Measurements from ENCODE around the gene ERC2.
"Not testable (repeated sequence)": the region's sequence is repeated elsewhere in the genome, so short reads cannot be mapped to it uniquely, and the experiment has no call there.

Gene ERC2

DNA sequence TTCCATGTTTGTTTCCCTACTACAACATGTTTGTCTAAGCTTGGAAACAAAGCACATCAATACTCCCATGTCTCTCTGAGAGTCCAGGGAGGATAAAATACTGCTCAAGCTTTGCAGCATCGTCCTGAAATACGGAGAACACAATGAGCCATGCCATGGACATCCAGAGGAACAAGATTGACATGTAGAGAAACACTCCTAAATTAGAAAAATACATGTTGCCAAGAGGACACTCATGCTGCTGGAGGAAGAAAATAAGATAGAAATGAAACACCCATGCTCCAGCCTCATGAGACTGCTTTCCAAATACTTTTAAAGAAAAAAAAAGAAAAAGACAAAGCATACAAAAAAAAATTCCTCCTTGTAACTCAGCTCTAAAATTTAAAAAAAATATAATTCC, 387.0 kb downstream of the ERC2 start:
- Mint-ChIP-seq H3K36me3 (ENCODE audit: low read depth) (no peaks in the 10 kb centered on the region), H3K9me3 (no peaks in the 10 kb centered on the region), H3K27me3 (ENCODE audit: low read depth) (no peaks in the 10 kb centered on the region), H3K4me1 (no peaks in the 10 kb centered on the region), H3K4me3 (no peak overlapping the region), H3K27ac (no peak overlapping the region)
- TF ChIP-seq, protein P1, sequence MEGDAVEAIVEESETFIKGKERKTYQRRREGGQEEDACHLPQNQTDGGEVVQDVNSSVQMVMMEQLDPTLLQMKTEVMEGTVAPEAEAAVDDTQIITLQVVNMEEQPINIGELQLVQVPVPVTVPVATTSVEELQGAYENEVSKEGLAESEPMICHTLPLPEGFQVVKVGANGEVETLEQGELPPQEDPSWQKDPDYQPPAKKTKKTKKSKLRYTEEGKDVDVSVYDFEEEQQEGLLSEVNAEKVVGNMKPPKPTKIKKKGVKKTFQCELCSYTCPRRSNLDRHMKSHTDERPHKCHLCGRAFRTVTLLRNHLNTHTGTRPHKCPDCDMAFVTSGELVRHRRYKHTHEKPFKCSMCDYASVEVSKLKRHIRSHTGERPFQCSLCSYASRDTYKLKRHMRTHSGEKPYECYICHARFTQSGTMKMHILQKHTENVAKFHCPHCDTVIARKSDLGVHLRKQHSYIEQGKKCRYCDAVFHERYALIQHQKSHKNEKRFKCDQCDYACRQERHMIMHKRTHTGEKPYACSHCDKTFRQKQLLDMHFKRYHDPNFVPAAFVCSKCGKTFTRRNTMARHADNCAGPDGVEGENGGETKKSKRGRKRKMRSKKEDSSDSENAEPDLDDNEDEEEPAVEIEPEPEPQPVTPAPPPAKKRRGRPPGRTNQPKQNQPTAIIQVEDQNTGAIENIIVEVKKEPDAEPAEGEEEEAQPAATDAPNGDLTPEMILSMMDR (IDR thresholded peaks at IDR 0.05; ENCODE audit: unreplicated experiment in 3 of 3): no peak

DNA sequence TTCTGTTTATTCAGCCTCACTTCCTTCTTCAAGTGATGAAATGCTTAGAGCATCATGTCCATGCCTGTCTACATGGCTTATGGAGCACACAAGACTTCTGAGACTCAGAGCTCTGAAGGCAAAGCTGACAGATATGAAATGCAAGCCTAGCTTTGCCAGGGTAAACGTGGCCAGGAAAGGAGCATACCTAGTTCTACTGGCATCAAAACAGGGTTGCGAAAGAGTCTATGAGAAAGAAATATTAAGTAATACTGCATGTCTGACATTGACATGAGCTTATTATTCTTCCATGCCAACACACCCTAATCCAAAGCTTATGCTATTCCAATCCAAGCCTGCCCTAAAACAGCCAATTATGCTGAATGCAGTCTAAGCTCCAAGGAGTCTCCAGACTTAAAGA, 391.5 kb downstream of the ERC2 start:
- Mint-ChIP-seq H3K4me3 (no peak overlapping the region), H3K36me3 (ENCODE audit: low read depth) (no peaks in the 10 kb centered on the region), H3K27ac (no peak overlapping the region), H3K9me3 (no peaks in the 10 kb centered on the region), H3K4me1 (peaks cover 9% of the 10 kb centered on the region), H3K27me3 (ENCODE audit: low read depth) (no peaks in the 10 kb centered on the region)
- TF ChIP-seq, protein P1 (IDR thresholded peaks at IDR 0.05; ENCODE audit: unreplicated experiment in 3 of 3): no peak

DNA sequence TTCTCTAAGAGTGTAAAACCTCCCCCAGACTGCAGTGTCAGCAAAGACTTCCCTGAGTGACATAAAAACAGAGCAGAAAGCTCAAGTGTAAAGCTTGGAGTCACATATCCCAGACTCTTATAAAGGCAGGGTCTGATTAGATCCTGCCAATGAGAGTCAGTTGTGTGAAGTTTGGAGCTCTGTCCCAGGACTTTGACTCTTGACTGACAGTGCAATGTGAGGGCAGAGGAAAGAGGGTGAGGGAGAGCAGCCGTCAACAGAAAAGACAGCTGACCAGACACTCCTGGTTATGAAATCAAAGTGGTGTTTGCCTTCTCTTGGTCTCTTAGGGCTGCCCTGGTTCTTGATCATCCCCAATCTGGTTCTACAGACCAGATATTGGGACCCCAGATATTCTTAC, 393.2 kb downstream of the ERC2 start:
- TF ChIP-seq, protein P1 (IDR thresholded peaks at IDR 0.05; ENCODE audit: unreplicated experiment in 3 of 3): no peak
- peaks cover 9% of the 10 kb centered on the region for H3K4me1 Mint-ChIP-seq
- no peak overlapping the region for H3K27ac Mint-ChIP-seq
- H3K36me3 Mint-ChIP-seq (ENCODE audit: low read depth): no peaks in the 10 kb centered on the region
- H3K4me3 Mint-ChIP-seq: no peak overlapping the region
- H3K9me3 Mint-ChIP-seq: no peaks in the 10 kb centered on the region
- no peaks in the 10 kb centered on the region for H3K27me3 Mint-ChIP-seq (ENCODE audit: low read depth)

DNA sequence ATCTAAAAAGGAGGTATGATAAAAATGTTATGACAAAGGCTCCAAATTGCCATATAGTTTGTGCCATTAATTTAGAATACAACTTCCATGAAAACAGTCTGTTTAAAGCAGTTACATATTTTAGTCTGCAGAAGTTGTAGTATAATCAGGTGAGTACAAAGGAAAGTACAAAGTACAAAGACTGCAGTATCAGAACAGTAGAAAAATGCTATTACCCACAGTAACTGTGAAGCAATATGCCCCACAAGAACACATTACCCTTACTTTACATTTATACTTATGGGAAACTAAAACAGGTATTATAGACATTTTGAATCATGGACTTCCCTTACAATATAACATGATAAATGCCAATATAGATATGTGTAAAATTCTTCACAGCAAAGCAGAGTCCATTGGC, 398.5 kb downstream of the ERC2 start:
- H3K27ac Mint-ChIP-seq: no peak overlapping the region
- peaks cover 5% of the 10 kb centered on the region for H3K4me1 Mint-ChIP-seq
- peaks cover 33% of the 10 kb centered on the region for H3K9me3 Mint-ChIP-seq
- TF ChIP-seq, protein P1 (IDR thresholded peaks at IDR 0.05; ENCODE audit: unreplicated experiment in 3 of 3): no peak
- H3K36me3 Mint-ChIP-seq (ENCODE audit: low read depth): peaks cover 14% of the 10 kb centered on the region
- no peaks in the 10 kb centered on the region for H3K27me3 Mint-ChIP-seq (ENCODE audit: low read depth)
- H3K4me3 Mint-ChIP-seq: no peak overlapping the region

DNA sequence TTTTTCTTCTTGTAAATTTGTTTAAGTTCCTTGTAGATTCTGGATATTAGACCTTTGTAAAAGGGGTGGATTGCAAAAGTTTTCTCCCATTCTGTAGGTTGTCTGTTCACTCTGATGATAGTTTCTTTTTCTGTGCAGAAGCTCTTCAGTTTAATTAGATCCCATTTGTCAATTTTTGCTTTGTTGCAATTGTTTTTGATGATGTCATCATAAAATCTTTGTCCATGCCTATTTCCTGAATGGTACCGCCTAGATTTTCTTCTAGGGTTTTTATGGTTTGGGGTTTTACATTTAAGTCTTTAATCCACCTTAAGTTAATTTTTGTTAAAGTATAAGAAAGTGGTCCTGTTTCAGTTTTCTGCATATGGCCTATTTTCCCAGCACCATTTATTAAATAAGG, 401.9 kb downstream of the ERC2 start:
- H3K4me3 Mint-ChIP-seq; H3K27ac Mint-ChIP-seq; H3K27me3 Mint-ChIP-seq (ENCODE audit: low read depth); H3K4me1 Mint-ChIP-seq: not testable (repeated sequence)
- H3K9me3 Mint-ChIP-seq: peaks cover 34% of the 10 kb centered on the region
- H3K36me3 Mint-ChIP-seq (ENCODE audit: low read depth): peaks cover 14% of the 10 kb centered on the region

DNA sequence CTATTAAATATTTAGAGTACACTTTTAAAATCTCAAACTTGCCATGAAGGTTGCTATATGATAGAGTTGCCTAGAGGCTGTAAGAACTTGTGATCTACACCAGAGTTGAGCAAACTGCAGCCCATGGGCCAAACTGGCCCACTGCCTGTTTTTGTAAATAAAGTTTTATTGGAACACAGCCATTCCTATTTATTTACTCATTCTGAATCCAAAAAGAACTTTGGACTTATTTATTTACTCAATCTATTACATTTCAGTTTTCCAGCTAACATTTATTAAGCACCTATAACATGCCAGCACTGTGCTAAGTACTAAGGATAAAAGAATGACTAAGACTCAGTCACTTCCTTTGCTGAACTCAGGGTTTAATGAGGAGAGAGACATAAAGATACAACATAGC, 403.6 kb downstream of the ERC2 start:
- Mint-ChIP-seq H3K27me3 (ENCODE audit: low read depth) (no peaks in the 10 kb centered on the region), H3K4me3 (no peak overlapping the region)

More for the DNA sequence above, 403.6 kb downstream of the ERC2 start:
- peaks cover 14% of the 10 kb centered on the region for H3K36me3 Mint-ChIP-seq (ENCODE audit: low read depth)
- peaks cover 34% of the 10 kb centered on the region for H3K9me3 Mint-ChIP-seq
- H3K4me1 Mint-ChIP-seq: peaks cover 16% of the 10 kb centered on the region
- TF ChIP-seq, protein P1 (IDR thresholded peaks at IDR 0.05; ENCODE audit: unreplicated experiment in 3 of 3): no peak
- H3K27ac Mint-ChIP-seq: no peak overlapping the region
